K562 (cell line): Measurements from ENCODE around the gene HELZ. TPM values are rescaled to one million over a fixed set of nuclear protein-coding genes. Genes with fewer than 3 reads are reported as not detected.

ENCODE experiments used
- ATAC-seq: fragments of 200-7000 bp; cut with Tn5 transposase; 3 replicates; pipeline ENCODE4 v1.9.1; 2020; ENCODE audit warnings: moderate library complexity
- BruUV-seq: library from RNA; stranded (reverse); fragments of 400-500 nt; replicated peaks from 2 replicates; lab custom pipeline; 2021; lab: Mats Ljungman, UMichigan
- CTCF ChIA-PET: fragments of 300-600 bp; formaldehyde crosslinking; extraction: SDS; loops from one replicate; lab custom pipeline; 2021; ENCODE audit warnings: low intra/inter-chr PET ratio; lab: Yijun Ruan, JAX
- POLR2A ChIA-PET: fragments of 300-600, 350-650 bp; sonication (Branson Sonifier 250); formaldehyde crosslinking; extraction: SDS; loops from one replicate; lab custom pipeline; 2021; ENCODE audit warnings: antibody characterized with exemption, inconsistent platforms; lab: Yijun Ruan, JAX
- DNase-seq, 4 experiments: peaks; one replicate each; pipeline versions ENCODE4 v3.0.0 to v3.0.0-alpha.2; 2011 to 2018; ENCODE audit warnings: low spot score in 3 of 4, mixed read lengths in 3 of 4; ENCODE audit errors: extremely low read depth in 1 of 4
- FAIRE-seq: peaks from 2 replicates; lab custom pipeline; 2011; peaks lifted over from hg19 to GRCh38; lab: Jason Lieb, UNC
- H2AFZ ChIP-seq: 2 replicates; pipeline ENCODE4 v1.6.0; 2011; ENCODE audit warnings: low read depth, low read length, control low read depth, inconsistent platforms
- H3K27ac ChIP-seq: fragments of 200-600 bp; 3 replicates; pipeline ENCODE4 v1.8.0; 2011; ENCODE audit warnings: low read depth, mild to moderate bottlenecking, control low read depth, inconsistent platforms, low read length, moderate library complexity, mixed read lengths; ENCODE audit errors: extremely low read depth
- H3K27me3 ChIP-seq, 2 experiments: fragments of 300-600 bp in 1 of 2; 2 replicates in 1 of 2; 3 replicates in 1 of 2; pipeline versions ENCODE4 v1.6.0 to v1.8.0; 2011; ENCODE audit warnings: inconsistent platforms in 2 of 2, low read length in 2 of 2, mild to moderate bottlenecking in 1 of 2, mixed read lengths in 1 of 2, moderate library complexity in 1 of 2; ENCODE audit not compliant: control insufficient read depth in 2 of 2, insufficient read depth in 2 of 2
- H3K36me3 ChIP-seq: fragments of 300-600 bp; 3 replicates; pipeline ENCODE4 v1.8.0; 2011; ENCODE audit warnings: mild to moderate bottlenecking, low read length, inconsistent platforms; ENCODE audit not compliant: control insufficient read depth, insufficient read depth
- H3K4me1 ChIP-seq, 2 experiments: fragments of 200-600 bp in 1 of 2; replicated peaks in 1 of 2; 2 replicates in 1 of 2; 3 replicates in 1 of 2; pipeline versions ENCODE4 v1.5.1 to v1.8.0; 2011; ENCODE audit warnings: inconsistent platforms in 2 of 2, low read length in 2 of 2, mild to moderate bottlenecking in 1 of 2, mixed read lengths in 1 of 2, moderate library complexity in 1 of 2; ENCODE audit not compliant: control insufficient read depth in 2 of 2, insufficient read depth in 2 of 2
- H3K4me2 ChIP-seq: 2 replicates; pipeline ENCODE4 v1.6.1; 2011; ENCODE audit warnings: low read length, control low read depth, inconsistent platforms, mixed read lengths; ENCODE audit not compliant: insufficient read depth
- H3K4me3 ChIP-seq: fragments of 200-600 bp; sonication (generic), shearing (Covaris generic); 2 replicates; pipeline ENCODE4 v1.5.1; 2016; ENCODE audit warnings: control low read depth, inconsistent platforms
- H3K79me2 ChIP-seq: fragments of 200-600 bp; 3 replicates; pipeline ENCODE4 v1.8.0; 2011; ENCODE audit warnings: low read length, inconsistent platforms; ENCODE audit not compliant: control insufficient read depth, insufficient read depth
- H3K9ac ChIP-seq, 2 experiments: 2 replicates each; pipeline versions ENCODE4 v1.6.0 to v1.6.1; 2011; ENCODE audit warnings: low read depth in 2 of 2, low read length in 2 of 2, control low read depth in 1 of 2, inconsistent platforms in 1 of 2, mild to moderate bottlenecking in 1 of 2, mixed read lengths in 1 of 2; ENCODE audit not compliant: insufficient read depth in 1 of 2
- H3K9me1 ChIP-seq: one replicate; pipeline ENCODE4 v1.6.0; 2011; ENCODE audit warnings: inconsistent platforms, mild to moderate bottlenecking, low read length, moderate library complexity; ENCODE audit not compliant: control insufficient read depth, insufficient read depth
- H3K9me3 ChIP-seq: replicated peaks from 2 replicates; pipeline ENCODE4 v1.5.1; 2011; ENCODE audit warnings: low read depth, low read length, inconsistent platforms; ENCODE audit not compliant: control insufficient read depth, insufficient read depth
- H4K20me1 ChIP-seq: replicated peaks from 2 replicates; pipeline ENCODE4 v1.6.1; 2011; ENCODE audit warnings: low read length, inconsistent platforms, mixed read lengths; ENCODE audit not compliant: control insufficient read depth, insufficient read depth
- AFF1 ChIP-seq, 2 experiments: fragments of 450-650 bp; IDR thresholded peaks; 2 replicates each; pipeline ENCODE4 v1.6.1; 2018; ENCODE audit warnings: mild to moderate bottlenecking in 2 of 2, low read depth in 1 of 2; ENCODE audit not compliant: partially characterized antibody in 2 of 2
- CBX8 ChIP-seq: fragments of 200-600 bp; sonication (generic); IDR thresholded peaks from 2 replicates; pipeline ENCODE4 v1.6.1; 2012; ENCODE audit warnings: borderline replicate concordance, mixed run types, low read depth, mild to moderate bottlenecking, moderate library complexity, mixed read lengths, low read length, control low read depth, inconsistent platforms; ENCODE audit not compliant: poor library complexity, severe bottlenecking; ENCODE audit errors: extremely low read depth
- EP300 ChIP-seq: IDR thresholded peaks from 2 replicates; pipeline ENCODE4 v1.6.1; 2012; ENCODE audit warnings: low read length, improper control_type of control experiment
- JUND ChIP-seq, 2 experiments: IDR thresholded peaks; 2 replicates in 1 of 2; 3 replicates in 1 of 2; pipeline ENCODE4 v1.6.1; 2011; ENCODE audit warnings: borderline replicate concordance in 2 of 2, low read depth in 2 of 2, low read length in 2 of 2, improper control_type of control experiment in 1 of 2, missing biosample characterization in 1 of 2, missing genetic modification characterization in 1 of 2, missing genetic modification reagents in 1 of 2
- MEF2A ChIP-seq: IDR thresholded peaks from 2 replicates; pipeline ENCODE4 v1.6.1; 2011; ENCODE audit warnings: low read depth, mild to moderate bottlenecking, low read length, moderate library complexity; ENCODE audit not compliant: control insufficient read depth
- MTF1 ChIP-seq: fragments of 250-450 bp; sonication (Bioruptor Pico); IDR thresholded peaks from 2 replicates; pipeline ENCODE4 v1.9.0; 2021; ENCODE audit warnings: moderate library complexity, mild to moderate bottlenecking, inconsistent platforms, borderline replicate concordance
- PURB ChIP-seq: sonication (generic); formaldehyde crosslinking; IDR thresholded peaks from 2 replicates; pipeline ENCODE4 v1.9.0; 2021; ENCODE audit warnings: low read depth, mild to moderate bottlenecking, missing genetic modification reagents
- RBBP5 ChIP-seq: fragments of 200-600 bp; sonication (generic); IDR thresholded peaks from 2 replicates; pipeline ENCODE4 v1.6.1; 2012; ENCODE audit warnings: borderline replicate concordance, mild to moderate bottlenecking, low read length, control low read depth, inconsistent platforms; ENCODE audit not compliant: insufficient read depth, poor library complexity, severe bottlenecking
- RCOR1 ChIP-seq, 2 experiments: IDR thresholded peaks; 2 replicates each; pipeline ENCODE4 v1.6.1; 2012; ENCODE audit warnings: low read depth in 2 of 2, low read length in 2 of 2, borderline replicate concordance in 1 of 2, improper control_type of control experiment in 1 of 2
- RFX7 ChIP-seq: fragments of 250-450 bp; sonication (Bioruptor Pico); IDR thresholded peaks from 2 replicates; pipeline ENCODE4 v1.5.1; 2021; ENCODE audit warnings: mild to moderate bottlenecking
- TCF7 ChIP-seq: sonication (generic); IDR thresholded peaks from 2 replicates; pipeline ENCODE4 v1.6.1; 2016; ENCODE audit warnings: antibody characterized with exemption, borderline replicate concordance
- THAP7 ChIP-seq: fragments of 250-450 bp; sonication (Bioruptor Pico); IDR thresholded peaks from 2 replicates; pipeline ENCODE4 v1.5.0; 2021
- UBTF ChIP-seq, 2 experiments: IDR thresholded peaks; 2 replicates each; pipeline ENCODE4 v1.6.1; 2012; ENCODE audit warnings: improper control_type of control experiment in 2 of 2, low read depth in 2 of 2, low read length in 2 of 2, borderline replicate concordance in 1 of 2
- ZNF707 ChIP-seq: fragments of 250-450 bp; sonication (Bioruptor Pico); conservative IDR thresholded peaks from 2 replicates; pipeline ENCODE4 v1.8.0; 2022; ENCODE audit warnings: inconsistent platforms, mild to moderate bottlenecking, moderate library complexity
- WGBS: fragments of 100-300 bp; shearing (Covaris generic); methylation state at CpG from one replicate; pipeline ENCODE4 v1.1.6; 2016; ENCODE audit warnings: low coverage, mixed read lengths; ENCODE audit not compliant: insufficient coverage; ENCODE audit errors: missing lambda C conversion rate; 5-methylcytosine and 5-hydroxymethylcytosine counted together
- in situ Hi-C: fragments of 300-500 bp; cut with MboI; formaldehyde crosslinking; loops from 4 replicates; pipeline ENCODE4 v1.15.0; 2018; ENCODE audit warnings: inconsistent platforms, mixed read lengths
- intact Hi-C: fragments of 100-400 bp; cut with micrococcal nuclease; formaldehyde crosslinking; loops from 2 replicates; pipeline ENCODE4 v1.14.2; 2022
- polyA plus RNA-seq, 8 experiments: library from polyadenylated mRNA; depleted of rRNA in 4 of 8; stranded (reverse) in 5 of 8; unstranded in 3 of 8; fragments of >200 nt; fragmentation: Nextera tagmentation in 2 of 8; fragmentation: Illumina TruSeq in 1 of 8; extraction: Ambion mirVana in 2 of 8; extraction: Trizol in 1 of 8; gene quantifications; 2 replicates each; pipeline versions ENCODE4 v1.2.1 to v1.2.3, GENCODE V29; 2011 to 2014; ENCODE audit warnings: inconsistent platforms in 1 of 8, missing spikeins in 1 of 8
- total RNA-seq, 7 experiments: library from RNA; depleted of rRNA in 6 of 7; stranded (reverse); fragments of >200 nt in 6 of 7; fragmentation: Illumina TruSeq in 2 of 7; extraction: Trizol in 2 of 7; gene quantifications; 2 replicates each; pipeline versions ENCODE4 v1.2.1 to v1.2.3, GENCODE V29; 2011 to 2021; ENCODE audit warnings: low replicate concordance in 1 of 7

Gene HELZ
- total and polyA plus RNA-seq, 9 of the 15 experiments (the other 6 are each of a cell fraction or from before 2014, with no cell fraction given), result 5.2 to 39.8 (median 17.3) TPM

- no peaks in the 10 kb centered on the region for H3K27me3 ChIP-seq
- H3K79me2 ChIP-seq, result peaks cover 10% of the 10 kb centered on the region; the same call in 2 of the 3 replicates
- intact Hi-C loops, result no loop called here
- no peak overlapping the region for H3K27ac ChIP-seq
- H3K9me3 ChIP-seq, result no peaks in the 10 kb centered on the region
- ChIA-PET POLR2A (interaction anchor here (0.9 kb wide), 1 partner anchor 10 kb away, joined by 3 read pairs; no protein-coding TSS in a partner anchor), CTCF (no interaction called here)
- no peak for FAIRE-seq
- no peak overlapping the region for H3K9ac ChIP-seq
- H3K36me3 ChIP-seq, result peaks cover 7% of the 10 kb centered on the region; the same call in 2 of the 3 replicates
- H4K20me1 ChIP-seq, result no peaks in the 10 kb centered on the region
- no peak for DNase-seq
- H3K4me1 ChIP-seq, result no peaks in the 10 kb centered on the region
- no peak overlapping the region for H3K4me3 ChIP-seq
- in situ Hi-C loops, result no loop called here
- no peak overlapping the region for H2AFZ ChIP-seq
- BruUV-seq, result no TSS peak
- H3K9me1 ChIP-seq, result no peaks in the 10 kb centered on the region
- 92% methylated on average over 4 of the region's 5 CpGs for WGBS
- H3K4me2 ChIP-seq, result no peak overlapping the region
- no peak for ATAC-seq
- TF ChIP-seq RBBP5 (no peak), PURB (CRISPR knock-in tag) (no peak), THAP7 (CRISPR knock-in tag) (no peak), UBTF (IDR thresholded peaks at IDR 0.05; ENCODE audit: borderline replicate concordance in 1 of 2, low read depth in 2 of 2, low read length in 2 of 2) (no peak), AFF1 (IDR thresholded peaks at IDR 0.05; ENCODE audit: low read depth in 1 of 2, partially characterized antibody in 2 of 2) (no peak), RCOR1 (IDR thresholded peaks at IDR 0.05; ENCODE audit: borderline replicate concordance in 1 of 2, low read depth in 2 of 2, low read length in 2 of 2) (no peak), RFX7 (CRISPR knock-in tag) (no peak), MTF1 (no peak), JUND (IDR thresholded peaks at IDR 0.05; ENCODE audit: borderline replicate concordance, low read depth, low read length) (no peak), JUND (tag; IDR thresholded peaks at IDR 0.05; ENCODE audit: borderline replicate concordance, low read depth, low read length) (no peak), ZNF707 (CRISPR knock-in tag) (no peak), MEF2A (no peak), EP300 (no peak), TCF7 (no peak), CBX8 (no peak)
These were observed 152.7 kb downstream of the HELZ start for GRCh38 chr17:67092291-67092690.
